ENCODE measurements around the gene CAMKV. TPM values are rescaled to one million over a fixed set of nuclear protein-coding genes. Genes with fewer than 3 reads are reported as not detected.

The CAMKV gene
- total RNA-seq, 3 donors from 2014 or later, result not detected

GRCh38 chr3:49859576-49860305 is 10.0 kb downstream of the CAMKV start:
- TF ChIP-seq, protein P1, sequence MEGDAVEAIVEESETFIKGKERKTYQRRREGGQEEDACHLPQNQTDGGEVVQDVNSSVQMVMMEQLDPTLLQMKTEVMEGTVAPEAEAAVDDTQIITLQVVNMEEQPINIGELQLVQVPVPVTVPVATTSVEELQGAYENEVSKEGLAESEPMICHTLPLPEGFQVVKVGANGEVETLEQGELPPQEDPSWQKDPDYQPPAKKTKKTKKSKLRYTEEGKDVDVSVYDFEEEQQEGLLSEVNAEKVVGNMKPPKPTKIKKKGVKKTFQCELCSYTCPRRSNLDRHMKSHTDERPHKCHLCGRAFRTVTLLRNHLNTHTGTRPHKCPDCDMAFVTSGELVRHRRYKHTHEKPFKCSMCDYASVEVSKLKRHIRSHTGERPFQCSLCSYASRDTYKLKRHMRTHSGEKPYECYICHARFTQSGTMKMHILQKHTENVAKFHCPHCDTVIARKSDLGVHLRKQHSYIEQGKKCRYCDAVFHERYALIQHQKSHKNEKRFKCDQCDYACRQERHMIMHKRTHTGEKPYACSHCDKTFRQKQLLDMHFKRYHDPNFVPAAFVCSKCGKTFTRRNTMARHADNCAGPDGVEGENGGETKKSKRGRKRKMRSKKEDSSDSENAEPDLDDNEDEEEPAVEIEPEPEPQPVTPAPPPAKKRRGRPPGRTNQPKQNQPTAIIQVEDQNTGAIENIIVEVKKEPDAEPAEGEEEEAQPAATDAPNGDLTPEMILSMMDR (IDR thresholded peaks at IDR 0.05), result no peak
- DNase-seq (no peak), ATAC-seq (no peak)
- intact Hi-C loops (cut with DNase I, micrococcal nuclease), result no loop called here
- Histone ChIP-seq H3K36me3 (ENCODE audit: low read depth) (no peaks in the 10 kb centered on the region), H3K4me1 (ENCODE audit: low read depth) (peaks cover 8% of the 10 kb centered on the region), H3K9me3 (no peaks in the 10 kb centered on the region), H3K4me3 (no peak overlapping the region)

GRCh38 chr3:49856181-49857005 is 13.3 kb downstream of the CAMKV start, which contains the start of gene TRAIP:
Gene TRAIP (minus strand): TSS chr3:49856564. CDS start chr3:49856453, 111 bp downstream.
- TF ChIP-seq, protein P1 (IDR thresholded peaks at IDR 0.05), result no peak
- Histone ChIP-seq H3K9me3 (no peaks in the 10 kb centered on the region), H3K4me3 (peak within 1 kb of the TSS; percentile 28), H3K36me3 (ENCODE audit: low read depth) (no peaks in the 10 kb centered on the region), H3K4me1 (ENCODE audit: low read depth) (peaks cover 8% of the 10 kb centered on the region)
- DNase-seq (peak; percentile 92 to 96 (median 96)), ATAC-seq (peak; percentile 100)
- intact Hi-C loops (cut with DNase I, micrococcal nuclease), result no loop called here

DNA sequence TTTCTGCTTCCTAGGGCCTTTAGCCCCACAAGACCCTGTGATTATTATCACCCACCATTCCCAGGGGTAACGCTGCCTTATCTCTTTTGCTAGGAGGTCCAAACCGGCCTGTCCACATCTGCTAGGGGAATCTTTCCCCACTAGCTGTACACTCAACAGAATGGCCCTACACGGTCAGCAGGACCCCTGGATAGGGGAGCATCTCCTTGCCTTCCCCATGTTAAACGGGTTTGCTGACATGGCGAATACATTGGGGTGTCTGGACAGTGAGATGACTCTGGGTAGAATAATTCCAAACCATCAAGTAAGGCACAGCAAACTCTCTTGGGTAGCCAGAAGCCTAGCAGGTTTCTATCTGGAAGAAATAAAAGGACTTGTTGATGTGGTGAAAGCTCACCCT is 14.0 kb downstream of the CAMKV start:
- DNase-seq, result no peak
- ATAC-seq, result no peak
- no peak overlapping the region for H3K4me3 ChIP-seq
- intact Hi-C loops (cut with DNase I, micrococcal nuclease), result no loop called here
- H3K4me1 ChIP-seq (ENCODE audit: low read depth), result peaks cover 8% of the 10 kb centered on the region
- TF ChIP-seq, protein P1 (IDR thresholded peaks at IDR 0.05), result no peak
- no peaks in the 10 kb centered on the region for H3K9me3 ChIP-seq
- H3K36me3 ChIP-seq (ENCODE audit: low read depth), result no peaks in the 10 kb centered on the region

DNA sequence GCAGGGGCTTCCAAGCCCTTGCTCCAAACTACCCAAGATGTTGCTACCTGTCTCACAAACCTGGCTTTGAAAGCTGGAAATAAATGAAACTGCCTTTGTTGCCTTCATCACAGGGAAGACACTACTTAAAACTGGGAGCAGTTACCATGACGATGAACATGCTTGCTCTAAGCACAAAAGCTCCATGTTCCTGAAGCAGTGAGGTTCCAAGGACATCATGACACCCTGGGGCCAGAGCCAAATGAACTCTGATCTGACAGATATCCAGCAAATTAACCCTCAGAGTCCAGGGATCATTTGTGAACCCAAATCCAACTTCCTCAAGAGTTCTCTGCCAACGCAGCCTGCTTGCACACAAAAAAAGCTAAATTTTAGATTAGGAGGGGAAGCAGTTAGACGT is 24.0 kb downstream of the CAMKV start:
- ATAC-seq (peak; percentile 48), DNase-seq (peak in 1 of 3 donors; percentile 55)
- TF ChIP-seq, protein P1 (IDR thresholded peaks at IDR 0.05), result no peak
- Histone ChIP-seq H3K9me3 (no peaks in the 10 kb centered on the region), H3K4me1 (ENCODE audit: low read depth) (no peaks in the 10 kb centered on the region), H3K4me3 (no peak overlapping the region), H3K36me3 (ENCODE audit: low read depth) (no peaks in the 10 kb centered on the region)
- intact Hi-C loops (cut with DNase I, micrococcal nuclease), result no loop called here

DNA sequence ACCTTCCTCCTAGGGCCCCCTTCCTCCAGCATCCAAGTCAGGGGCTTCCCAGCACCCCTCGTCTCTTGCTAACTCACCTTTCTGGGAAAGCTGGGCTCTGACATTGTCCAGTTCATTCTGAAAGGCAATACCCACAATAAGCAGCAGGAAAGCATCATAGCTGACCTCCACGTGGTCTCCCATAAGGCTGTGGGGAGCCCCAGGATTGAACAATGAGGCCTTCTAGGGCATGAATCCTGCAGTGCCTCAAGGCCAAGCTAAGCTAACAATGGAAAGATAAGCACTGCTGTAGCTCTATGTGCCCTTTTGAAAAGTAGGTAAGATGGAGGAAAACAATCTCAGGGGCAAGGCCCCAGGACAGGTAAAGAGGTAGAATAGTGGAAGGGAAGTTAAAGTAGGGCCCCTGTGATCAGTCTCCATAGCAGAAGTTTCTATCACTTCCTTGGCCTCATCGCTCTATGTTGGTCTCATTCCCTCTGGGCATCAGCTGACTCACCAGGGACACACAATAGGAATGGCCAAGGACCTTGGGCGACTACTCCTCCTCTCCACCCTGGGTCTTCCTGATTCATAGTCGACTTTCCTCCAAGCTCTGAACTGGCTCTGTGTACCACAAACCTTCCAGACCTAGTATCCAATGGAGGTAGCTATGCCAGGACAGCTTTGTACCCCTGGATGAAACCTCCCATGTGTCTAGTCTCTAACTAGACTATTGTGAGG is 25.1 kb downstream of the CAMKV start:
- Histone ChIP-seq H3K4me3 (no peak overlapping the region), H3K9me3 (no peaks in the 10 kb centered on the region), H3K4me1 (ENCODE audit: low read depth) (no peaks in the 10 kb centered on the region), H3K36me3 (ENCODE audit: low read depth) (no peaks in the 10 kb centered on the region)
- TF ChIP-seq, protein P1 (IDR thresholded peaks at IDR 0.05), result no peak
- ATAC-seq (no peak), DNase-seq (no peak)
- intact Hi-C loops (cut with DNase I, micrococcal nuclease), result loop anchor here in 1 of 2 donors (5.0 kb wide), 1 partner anchor 42 kb away; the partner anchor contains the start of gene INKA1

All from mucosa of descending colon (tissue), 3 donors.